ENCODE data around the gene AVPR1B. TPM values are rescaled to one million over a fixed set of nuclear protein-coding genes. Genes with fewer than 3 reads are reported as not detected.
A peak's percentile ranks its signal among the peaks of the same experiment; 100 is the strongest.

Gene AVPR1B
- total and polyA plus RNA-seq, 2 donors from 2014 or later = 0.69 TPM; not detected in 1

DNA sequence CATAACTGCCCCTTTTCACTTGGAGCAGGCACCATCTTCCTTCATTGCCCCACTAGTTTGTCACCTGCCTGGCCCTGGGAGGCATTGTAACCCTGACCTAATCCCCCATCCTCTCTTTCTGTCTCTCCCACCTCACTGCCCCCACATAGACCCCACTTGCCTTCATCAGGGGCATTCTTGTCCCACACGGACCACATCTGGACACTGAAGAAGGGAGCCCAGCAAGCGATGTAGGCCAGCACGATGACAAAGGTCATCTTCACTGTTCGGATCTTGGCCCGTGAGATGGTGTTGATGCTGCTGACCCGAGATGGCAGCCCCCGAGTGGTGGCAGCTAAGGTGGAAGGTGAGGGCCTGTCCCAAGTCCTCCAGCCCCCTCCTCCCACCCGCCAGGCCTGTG is 1.4 kb downstream of the AVPR1B start:
- Histone ChIP-seq H3K9ac (ENCODE audit: low read length in 3 of 3) (no peak overlapping the region), H3K27me3 (ENCODE audit: control insufficient read depth, insufficient read depth, low read length) (no peaks in the 10 kb centered on the region), H3K4me3 (ENCODE audit: low read length in 3 of 3) (no peak overlapping the region), H3K27ac (ENCODE audit: low read depth in 2 of 2, low read length in 2 of 2) (no peak overlapping the region), H3K36me3 (ENCODE audit: control insufficient read depth in 2 of 3, insufficient read depth in 3 of 3, low read length in 3 of 3) (no peaks in the 10 kb centered on the region), H3K9me3 (ENCODE audit: control insufficient read depth in 2 of 3, insufficient read depth in 1 of 3, low read length in 3 of 3) (no peaks in the 10 kb centered on the region), H3K4me1 (ENCODE audit: control insufficient read depth in 2 of 3, insufficient read depth in 2 of 3, low read depth in 1 of 3, low read length in 3 of 3) (peaks cover 0 to 11% (median 7%) of the 10 kb centered on the region in 3 donors)
- no peak for FAIRE-seq
- TF ChIP-seq, protein P1, sequence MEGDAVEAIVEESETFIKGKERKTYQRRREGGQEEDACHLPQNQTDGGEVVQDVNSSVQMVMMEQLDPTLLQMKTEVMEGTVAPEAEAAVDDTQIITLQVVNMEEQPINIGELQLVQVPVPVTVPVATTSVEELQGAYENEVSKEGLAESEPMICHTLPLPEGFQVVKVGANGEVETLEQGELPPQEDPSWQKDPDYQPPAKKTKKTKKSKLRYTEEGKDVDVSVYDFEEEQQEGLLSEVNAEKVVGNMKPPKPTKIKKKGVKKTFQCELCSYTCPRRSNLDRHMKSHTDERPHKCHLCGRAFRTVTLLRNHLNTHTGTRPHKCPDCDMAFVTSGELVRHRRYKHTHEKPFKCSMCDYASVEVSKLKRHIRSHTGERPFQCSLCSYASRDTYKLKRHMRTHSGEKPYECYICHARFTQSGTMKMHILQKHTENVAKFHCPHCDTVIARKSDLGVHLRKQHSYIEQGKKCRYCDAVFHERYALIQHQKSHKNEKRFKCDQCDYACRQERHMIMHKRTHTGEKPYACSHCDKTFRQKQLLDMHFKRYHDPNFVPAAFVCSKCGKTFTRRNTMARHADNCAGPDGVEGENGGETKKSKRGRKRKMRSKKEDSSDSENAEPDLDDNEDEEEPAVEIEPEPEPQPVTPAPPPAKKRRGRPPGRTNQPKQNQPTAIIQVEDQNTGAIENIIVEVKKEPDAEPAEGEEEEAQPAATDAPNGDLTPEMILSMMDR (IDR thresholded peaks at IDR 0.05; ENCODE audit: borderline replicate concordance, extremely low read depth, insufficient read depth) = no peak
- DNase-seq = no peak
- intact Hi-C loops (cut with DNase I) = loop anchor here (10.0 kb wide), 1 partner anchor 191 kb away; no protein-coding TSS in a partner anchor

- no peaks in the 10 kb centered on the region for H3K36me3 ChIP-seq (ENCODE audit: control insufficient read depth in 2 of 3, insufficient read depth in 3 of 3, low read length in 3 of 3)
- H3K27me3 ChIP-seq (ENCODE audit: control insufficient read depth, insufficient read depth, low read length) = no peaks in the 10 kb centered on the region
- H3K9ac ChIP-seq (ENCODE audit: low read length in 3 of 3) = no peak overlapping the region
- no peaks in the 10 kb centered on the region for H3K9me3 ChIP-seq (ENCODE audit: control insufficient read depth in 2 of 3, insufficient read depth in 1 of 3, low read length in 3 of 3)
- H3K4me1 ChIP-seq (ENCODE audit: control insufficient read depth in 2 of 3, insufficient read depth in 2 of 3, low read depth in 1 of 3, low read length in 3 of 3) = peaks cover 0 to 11% (median 7%) of the 10 kb centered on the region in 3 donors
- H3K4me3 ChIP-seq (ENCODE audit: low read length in 3 of 3) = no peak overlapping the region
- intact Hi-C loops (cut with DNase I) = loop anchor here (10.0 kb wide), 1 partner anchor 190 kb away; no protein-coding TSS in a partner anchor
- TF ChIP-seq, protein P1 (IDR thresholded peaks at IDR 0.05; ENCODE audit: borderline replicate concordance, extremely low read depth, insufficient read depth) = no peak
- no peak overlapping the region for H3K27ac ChIP-seq (ENCODE audit: low read depth in 2 of 2, low read length in 2 of 2)
- DNase-seq (peak in 2 of 5 donors; percentile 51 to 53), FAIRE-seq (no peak)
These were observed 2.2 kb downstream of the AVPR1B start for GRCh38 chr1:206114692-206115640.

DNA sequence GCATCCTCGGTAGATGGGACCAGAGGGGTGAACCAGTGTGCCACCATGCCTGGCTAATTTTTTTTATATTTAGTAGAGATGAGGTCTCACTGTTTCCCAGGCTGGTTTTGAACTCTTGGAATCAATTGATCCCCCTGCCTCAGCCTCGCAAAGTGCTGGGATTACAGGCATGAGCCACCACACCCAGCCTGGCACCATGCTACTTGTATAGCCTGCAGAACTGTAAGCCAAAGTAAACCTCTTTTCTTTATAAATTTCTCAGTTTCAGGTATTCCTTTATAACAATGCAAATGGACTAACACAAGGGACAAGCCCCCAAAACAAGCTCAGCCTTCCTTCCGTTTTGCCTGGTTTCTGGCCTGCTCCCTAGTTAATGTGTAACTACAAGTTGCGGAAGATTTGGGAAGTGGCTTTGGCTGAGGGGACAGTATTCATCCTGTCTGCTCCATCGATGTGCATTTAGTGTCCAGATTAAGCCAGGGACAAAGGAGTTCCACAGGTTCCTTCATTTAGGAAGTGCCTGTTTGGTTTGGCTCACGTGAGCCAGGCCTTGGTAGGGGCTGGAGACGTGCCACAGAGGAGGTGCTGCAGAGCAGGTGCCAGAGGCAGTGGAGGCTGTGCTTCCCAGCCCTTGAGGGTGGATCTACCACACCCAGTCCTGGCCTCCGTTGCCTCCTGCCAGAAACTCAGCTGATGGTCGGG is 4.4 kb downstream of the AVPR1B start:
- Histone ChIP-seq H3K27me3 (ENCODE audit: control insufficient read depth, insufficient read depth, low read length) (no peaks in the 10 kb centered on the region), H3K27ac (ENCODE audit: low read depth in 2 of 2, low read length in 2 of 2) (no peak overlapping the region), H3K4me3 (ENCODE audit: low read length in 3 of 3) (peak overlapping the region in 1 of 3 donors; percentile 13), H3K36me3 (ENCODE audit: control insufficient read depth in 2 of 3, insufficient read depth in 3 of 3, low read length in 3 of 3) (no peaks in the 10 kb centered on the region), H3K9me3 (ENCODE audit: control insufficient read depth in 2 of 3, insufficient read depth in 1 of 3, low read length in 3 of 3) (no peaks in the 10 kb centered on the region), H3K4me1 (ENCODE audit: control insufficient read depth in 2 of 3, insufficient read depth in 2 of 3, low read depth in 1 of 3, low read length in 3 of 3) (peaks cover 0 to 10% (median 7%) of the 10 kb centered on the region in 3 donors), H3K9ac (ENCODE audit: low read length in 3 of 3) (peak overlapping the region in 1 of 3 donors; percentile 28)
- intact Hi-C loops (cut with DNase I) = loop anchor here (10.0 kb wide), 1 partner anchor 188 kb away; no protein-coding TSS in a partner anchor
- FAIRE-seq = no peak
- TF ChIP-seq, protein P1 (IDR thresholded peaks at IDR 0.05; ENCODE audit: borderline replicate concordance, extremely low read depth, insufficient read depth) = no peak
- DNase-seq = peak in 3 of 5 donors; percentile 19 to 85 (median 22)

All from kidney (tissue), 14 donors.